ENCODE measurements around the gene RBM4B.
A peak's percentile ranks its signal among the peaks of the same experiment; 100 is the strongest.
"Not testable (repeated sequence)": the region's sequence is repeated elsewhere in the genome, so short reads cannot be mapped to it uniquely, and the experiment has no call there.

The RBM4B gene

GRCh38 chr11:66677599-66678375 lies at the start of gene RBM4B:
RBM4B (minus strand) TSS chr11:66677887; CDS start chr11:66677079, 808 bp downstream.
- TF ChIP-seq CTCF (IDR thresholded peaks at IDR 0.05), result no peak
- Mint-ChIP-seq H3K4me1 (peaks cover 47% of the 10 kb centered on the region), H3K4me3 (peak within 1 kb of the TSS; percentile 93), H3K36me3 (ENCODE audit: low read depth) (peaks cover 25% of the 10 kb centered on the region), H3K27ac (peak within 1 kb of the TSS; percentile 100), H3K9me3 (peaks cover 5% of the 10 kb centered on the region), H3K27me3 (ENCODE audit: low read depth, poor library complexity) (no peaks in the 10 kb centered on the region)
- peak; percentile 99 for DNase-seq

GRCh38 chr11:66725647-66726046 lies 48.0 kb upstream of the RBM4B start:
- H3K36me3 Mint-ChIP-seq (ENCODE audit: low read depth), result peaks cover 5% of the 10 kb centered on the region
- peak overlapping the region; percentile 80 for H3K4me3 Mint-ChIP-seq
- TF ChIP-seq CTCF (IDR thresholded peaks at IDR 0.05), result no peak
- no peaks in the 10 kb centered on the region for H3K9me3 Mint-ChIP-seq
- H3K4me1 Mint-ChIP-seq, result peaks cover 67% of the 10 kb centered on the region
- no peak overlapping the region for H3K27ac Mint-ChIP-seq
- DNase-seq, result peak; percentile 45
- peaks cover 6% of the 10 kb centered on the region for H3K27me3 Mint-ChIP-seq (ENCODE audit: low read depth, poor library complexity)

- DNase-seq, result no peak
- H3K27ac Mint-ChIP-seq, result no peak overlapping the region
- peak overlapping the region; percentile 80 for H3K4me3 Mint-ChIP-seq
- TF ChIP-seq CTCF (IDR thresholded peaks at IDR 0.05), result no peak
- peaks cover 5% of the 10 kb centered on the region for H3K36me3 Mint-ChIP-seq (ENCODE audit: low read depth)
- peaks cover 72% of the 10 kb centered on the region for H3K4me1 Mint-ChIP-seq
- peaks cover 3% of the 10 kb centered on the region for H3K27me3 Mint-ChIP-seq (ENCODE audit: low read depth, poor library complexity)
- no peaks in the 10 kb centered on the region for H3K9me3 Mint-ChIP-seq
Observed at GRCh38 chr11:66725114-66725513, 47.4 kb upstream of the RBM4B start.

GRCh38 chr11:66724167-66724566 lies 46.5 kb upstream of the RBM4B start:
- H3K9me3 Mint-ChIP-seq; H3K36me3 Mint-ChIP-seq (ENCODE audit: low read depth): not testable (repeated sequence)
- H3K4me1 Mint-ChIP-seq, result peaks cover 80% of the 10 kb centered on the region

GRCh38 chr11:66723693-66724092 lies 46.0 kb upstream of the RBM4B start:
- Mint-ChIP-seq H3K27me3 (ENCODE audit: low read depth, poor library complexity) (no peaks in the 10 kb centered on the region), H3K4me3 (no peak overlapping the region), H3K27ac (no peak overlapping the region), H3K4me1 (peaks cover 80% of the 10 kb centered on the region), H3K9me3 (no peaks in the 10 kb centered on the region), H3K36me3 (ENCODE audit: low read depth) (peaks cover 5% of the 10 kb centered on the region)
- no peak for DNase-seq
- no peak for TF ChIP-seq CTCF (IDR thresholded peaks at IDR 0.05)

More at GRCh38 chr11:66724167-66724566, 46.5 kb upstream of the RBM4B start:
- H3K27me3 Mint-ChIP-seq (ENCODE audit: low read depth, poor library complexity); H3K4me3 Mint-ChIP-seq; DNase-seq; H3K27ac Mint-ChIP-seq: not testable (repeated sequence)

- Mint-ChIP-seq H3K4me1 (peaks cover 84% of the 10 kb centered on the region), H3K27ac (no peak overlapping the region), H3K36me3 (ENCODE audit: low read depth) (peaks cover 5% of the 10 kb centered on the region), H3K4me3 (no peak overlapping the region), H3K27me3 (ENCODE audit: low read depth, poor library complexity) (no peaks in the 10 kb centered on the region), H3K9me3 (no peaks in the 10 kb centered on the region)
- DNase-seq, result no peak
- TF ChIP-seq CTCF (IDR thresholded peaks at IDR 0.05), result no peak
Observed at GRCh38 chr11:66722745-66723651, 45.3 kb upstream of the RBM4B start.

Measured in nephron progenitor cell (in vitro differentiated cells).